HepG2 (cell line): ENCODE measurements around the gene RPL21. TPM values are rescaled to one million over a fixed set of nuclear protein-coding genes. Genes with fewer than 3 reads are reported as not detected.

Source experiments
- ARNT ChIP-seq: fragments of 450-650 bp; IDR thresholded peaks from 2 replicates; pipeline ENCODE4 v1.6.1; 2017
- CBX2 ChIP-seq, 2 experiments: fragments of 200-600 bp in 1 of 2; sonication (generic); formaldehyde crosslinking in 1 of 2; IDR thresholded peaks; 2 replicates each; pipeline versions ENCODE4 v1.7.0 to v1.8.1; 2018 to 2022; ENCODE audit warnings: low read depth in 2 of 2, low read length in 1 of 2, mild to moderate bottlenecking in 1 of 2, missing genetic modification reagents in 1 of 2
- CEBPB ChIP-seq: IDR thresholded peaks from 2 replicates; pipeline ENCODE4 v1.6.1; 2011; ENCODE audit warnings: low read depth, low read length, improper control_type of control experiment, borderline replicate concordance
- CENPT ChIP-seq: sonication (generic); formaldehyde crosslinking; IDR thresholded peaks from 2 replicates; pipeline ENCODE4 v1.8.0; 2022; ENCODE audit warnings: low read depth, mild to moderate bottlenecking, moderate library complexity, missing genetic modification reagents
- FOXO4 ChIP-seq: sonication (generic); formaldehyde crosslinking; conservative IDR thresholded peaks from 2 replicates; pipeline ENCODE4 v1.8.1; 2023; ENCODE audit warnings: missing genetic modification reagents
- GABPB1 ChIP-seq: IDR thresholded peaks from 2 replicates; pipeline ENCODE4 v1.6.1; 2016; ENCODE audit warnings: mild to moderate bottlenecking, missing genetic modification reagents, moderate library complexity, missing compliant biosample characterization
- HOXD1 ChIP-seq: sonication (generic); formaldehyde crosslinking; IDR thresholded peaks from 2 replicates; pipeline ENCODE4 v1.5.0; 2020; ENCODE audit warnings: missing genetic modification reagents
- IRF9 ChIP-seq: sonication (generic); formaldehyde crosslinking; IDR thresholded peaks from 2 replicates; pipeline ENCODE4 v1.8.0; 2022; ENCODE audit warnings: missing genetic modification reagents, mild to moderate bottlenecking, borderline replicate concordance
- KLF12 ChIP-seq: sonication (generic); formaldehyde crosslinking; IDR thresholded peaks from 2 replicates; pipeline ENCODE4 v1.4.0; 2020; ENCODE audit warnings: missing genetic modification reagents, borderline replicate concordance
- NR2C2 ChIP-seq: sonication (generic); formaldehyde crosslinking; IDR thresholded peaks from 2 replicates; pipeline ENCODE4 v1.4.0; 2020; ENCODE audit warnings: missing genetic modification reagents, mild to moderate bottlenecking, moderate library complexity, borderline replicate concordance
- TEAD2 ChIP-seq: sonication (generic); formaldehyde crosslinking; IDR thresholded peaks from 2 replicates; pipeline ENCODE4 v1.9.0; 2021; ENCODE audit warnings: missing genetic modification reagents
- XRCC5 ChIP-seq: fragments of 200-400 bp; formaldehyde crosslinking; optimal IDR thresholded peaks from 2 replicates; pipeline ENCODE3; 2017; ENCODE audit warnings: mild to moderate bottlenecking, low read length
- ZBTB8A ChIP-seq: sonication (generic); formaldehyde crosslinking; IDR thresholded peaks from 2 replicates; pipeline ENCODE4 v1.4.0; 2020; ENCODE audit warnings: mild to moderate bottlenecking, low read depth, missing genetic modification reagents, borderline replicate concordance
- ZNF501 ChIP-seq: sonication (generic); formaldehyde crosslinking; IDR thresholded peaks from 2 replicates; pipeline ENCODE4 v1.5.1; 2020; ENCODE audit warnings: mild to moderate bottlenecking, moderate library complexity, missing genetic modification reagents
- ZNF577 ChIP-seq: sonication (generic); formaldehyde crosslinking; IDR thresholded peaks from 2 replicates; pipeline ENCODE4 v1.4.0; 2020; ENCODE audit warnings: mild to moderate bottlenecking, low read depth, missing genetic modification reagents, borderline replicate concordance
- ZNF607 ChIP-seq: sonication (generic); formaldehyde crosslinking; IDR thresholded peaks from 2 replicates; pipeline ENCODE4 v1.5.1; 2020; ENCODE audit warnings: missing genetic modification reagents, mild to moderate bottlenecking, borderline replicate concordance
- ZNF709 ChIP-seq: sonication (generic); formaldehyde crosslinking; IDR thresholded peaks from 2 replicates; pipeline ENCODE4 v1.5.0; 2020; ENCODE audit warnings: mild to moderate bottlenecking, missing genetic modification reagents
- ZNF792 ChIP-seq: IDR thresholded peaks from 2 replicates; pipeline ENCODE4 v1.6.1; 2016
- ZNF839 ChIP-seq: sonication (generic); formaldehyde crosslinking; IDR thresholded peaks from 2 replicates; pipeline ENCODE4 v1.4.0; 2020; ENCODE audit warnings: missing genetic modification reagents, mild to moderate bottlenecking, borderline replicate concordance
- polyA plus RNA-seq, 8 experiments: library from polyadenylated mRNA; depleted of rRNA in 3 of 8; stranded (reverse) in 7 of 8; unstranded in 1 of 8; fragments of >200 nt; fragmentation: Illumina TruSeq in 4 of 8; extraction: Trizol in 4 of 8; gene quantifications; 2 replicates each; pipeline versions ENCODE4 v1.2.1 to v1.2.3, GENCODE V29; 2011 to 2016; ENCODE audit warnings: low read depth in 4 of 8, missing spikeins in 1 of 8, mixed read lengths in 1 of 8; ENCODE audit not compliant: insufficient read depth in 1 of 8
- total RNA-seq, 5 experiments: library from RNA; depleted of rRNA; stranded (reverse); fragments of >200 nt; fragmentation: Illumina TruSeq; extraction: Trizol; gene quantifications; 2 replicates each; pipeline ENCODE4 v1.2.3, GENCODE V29; 2016; ENCODE audit warnings: low read depth in 1 of 5
- TF ChIP-seq, protein P1 (sequence below): sonication (generic); formaldehyde crosslinking; IDR thresholded peaks from 2 replicates; pipeline ENCODE4 v1.5.0; 2020; ENCODE audit warnings: mild to moderate bottlenecking, missing genetic modification reagents
- TF ChIP-seq, protein P2 (sequence below): sonication (generic); formaldehyde crosslinking; IDR thresholded peaks from 2 replicates; pipeline ENCODE4 v1.9.0; 2021; ENCODE audit warnings: missing genetic modification reagents, borderline replicate concordance

Gene RPL21
- total and polyA plus RNA-seq, 2 of the 13 experiments (the other 11 are each of a cell fraction or from before 2014, with no cell fraction given) = 1,234 to 1,261 TPM

DNA sequence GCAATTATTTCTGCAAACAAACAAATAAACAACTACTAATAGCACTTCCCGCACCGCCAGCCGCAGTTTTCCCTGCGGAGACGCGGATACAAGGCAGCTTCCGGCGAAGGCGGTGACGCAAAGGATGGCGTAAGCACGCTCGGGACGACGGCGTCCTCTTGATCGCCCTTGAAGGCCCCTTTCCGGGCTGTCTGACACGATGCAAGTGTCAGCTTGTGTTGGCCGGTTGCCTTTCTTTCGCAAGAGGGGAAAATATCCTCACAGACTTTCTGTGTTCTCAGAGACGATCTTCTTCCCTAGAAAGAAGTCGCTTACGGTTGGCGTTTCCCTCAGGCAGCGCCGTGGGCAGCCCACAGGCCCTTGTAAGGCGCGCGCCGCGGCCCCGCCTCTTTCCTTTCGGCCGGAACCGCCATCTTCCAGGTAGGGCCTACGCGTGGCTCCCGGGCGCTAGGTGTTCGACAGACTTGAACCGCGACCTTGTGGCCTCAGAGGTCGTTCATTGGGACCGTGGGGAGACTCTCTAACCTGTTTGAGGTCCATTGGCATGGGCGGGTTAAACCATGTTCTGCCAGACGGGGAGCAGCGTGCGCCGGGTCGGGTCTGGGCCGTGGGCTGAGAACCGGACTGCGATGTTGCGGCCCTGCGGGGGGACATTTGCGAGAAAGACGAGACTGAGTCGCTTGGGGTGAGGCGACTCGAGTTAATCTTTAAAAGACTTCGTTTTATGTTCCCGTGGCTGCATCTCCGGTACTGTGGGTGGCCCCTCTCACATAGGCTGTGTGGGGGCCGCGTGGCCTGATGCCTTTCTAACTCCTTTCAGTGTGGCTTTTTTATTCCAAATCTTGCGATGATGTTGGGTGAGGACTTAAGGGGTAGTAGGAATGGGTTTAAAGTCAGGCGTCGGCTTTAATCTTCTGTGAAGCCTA, at the start of gene RPL21 (continued):
- TF ChIP-seq IRF9 (CRISPR knock-in tag) (peak; percentile 61; the same call in 1 of the 2 replicates), FOXO4 (CRISPR knock-in tag) (0 out of 2 replicates have a peak, but pooled peaks have one; percentile 57), CBX2 (IDR thresholded peaks at IDR 0.05; ENCODE audit: low read depth, low read length) (no peak), CBX2 (CRISPR knock-in tag; IDR thresholded peaks at IDR 0.05; ENCODE audit: low read depth) (no peak), ZNF577 (0 out of 2 replicates have a peak, but pooled peaks have one; percentile 79), TEAD2 (CRISPR knock-in tag) (0 out of 2 replicates have a peak, but pooled peaks have one; percentile 43), NR2C2 (CRISPR knock-in tag) (peak; percentile 65; the same call in 1 of the 2 replicates), ZNF501 (CRISPR knock-in tag) (peak; percentile 92), ARNT (no peak), CENPT (CRISPR knock-in tag) (0 out of 2 replicates have a peak, but pooled peaks have one; percentile 33), GABPB1 (CRISPR knock-in tag) (peak; percentile 96), ZNF792 (peak; percentile 60), CEBPB (peak; percentile 83), ZBTB8A (0 out of 2 replicates have a peak, but pooled peaks have one; percentile 53), ZNF709 (peak; percentile 45; the same call in 1 of the 2 replicates), KLF12 (CRISPR knock-in tag) (peak; percentile 35; the same call in 1 of the 2 replicates), ZNF839 (CRISPR knock-in tag) (0 out of 2 replicates have a peak, but pooled peaks have one; percentile 28), HOXD1 (CRISPR knock-in tag) (no peak), ZNF607 (CRISPR knock-in tag) (0 out of 2 replicates have a peak, but pooled peaks have one; percentile 35), XRCC5 (peak; percentile 69)
- TF ChIP-seq, protein P1, sequence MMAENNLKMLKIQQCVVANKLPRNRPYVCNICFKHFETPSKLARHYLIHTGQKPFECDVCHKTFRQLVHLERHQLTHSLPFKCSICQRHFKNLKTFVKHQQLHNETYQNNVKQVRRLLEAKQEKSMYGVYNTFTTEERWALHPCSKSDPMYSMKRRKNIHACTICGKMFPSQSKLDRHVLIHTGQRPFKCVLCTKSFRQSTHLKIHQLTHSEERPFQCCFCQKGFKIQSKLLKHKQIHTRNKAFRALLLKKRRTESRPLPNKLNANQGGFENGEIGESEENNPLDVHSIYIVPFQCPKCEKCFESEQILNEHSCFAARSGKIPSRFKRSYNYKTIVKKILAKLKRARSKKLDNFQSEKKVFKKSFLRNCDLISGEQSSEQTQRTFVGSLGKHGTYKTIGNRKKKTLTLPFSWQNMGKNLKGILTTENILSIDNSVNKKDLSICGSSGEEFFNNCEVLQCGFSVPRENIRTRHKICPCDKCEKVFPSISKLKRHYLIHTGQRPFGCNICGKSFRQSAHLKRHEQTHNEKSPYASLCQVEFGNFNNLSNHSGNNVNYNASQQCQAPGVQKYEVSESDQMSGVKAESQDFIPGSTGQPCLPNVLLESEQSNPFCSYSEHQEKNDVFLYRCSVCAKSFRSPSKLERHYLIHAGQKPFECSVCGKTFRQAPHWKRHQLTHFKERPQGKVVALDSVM = no peak
- TF ChIP-seq, protein P2, sequence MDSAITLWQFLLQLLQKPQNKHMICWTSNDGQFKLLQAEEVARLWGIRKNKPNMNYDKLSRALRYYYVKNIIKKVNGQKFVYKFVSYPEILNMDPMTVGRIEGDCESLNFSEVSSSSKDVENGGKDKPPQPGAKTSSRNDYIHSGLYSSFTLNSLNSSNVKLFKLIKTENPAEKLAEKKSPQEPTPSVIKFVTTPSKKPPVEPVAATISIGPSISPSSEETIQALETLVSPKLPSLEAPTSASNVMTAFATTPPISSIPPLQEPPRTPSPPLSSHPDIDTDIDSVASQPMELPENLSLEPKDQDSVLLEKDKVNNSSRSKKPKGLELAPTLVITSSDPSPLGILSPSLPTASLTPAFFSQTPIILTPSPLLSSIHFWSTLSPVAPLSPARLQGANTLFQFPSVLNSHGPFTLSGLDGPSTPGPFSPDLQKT (CRISPR knock-in tag) = peak; percentile 74; the same call in 1 of the 2 replicates
